ENCODE data around the gene AFG1L. TPM values are rescaled to one million over a fixed set of nuclear protein-coding genes. Genes with fewer than 3 reads are reported as not detected.
"Not testable (repeated sequence)": the region's sequence is repeated elsewhere in the genome, so short reads cannot be mapped to it uniquely, and the experiment has no call there.

Gene AFG1L
- total RNA-seq, 4 donors from 2014 or later: 2.1 to 6.2 (median 2.8) TPM

DNA sequence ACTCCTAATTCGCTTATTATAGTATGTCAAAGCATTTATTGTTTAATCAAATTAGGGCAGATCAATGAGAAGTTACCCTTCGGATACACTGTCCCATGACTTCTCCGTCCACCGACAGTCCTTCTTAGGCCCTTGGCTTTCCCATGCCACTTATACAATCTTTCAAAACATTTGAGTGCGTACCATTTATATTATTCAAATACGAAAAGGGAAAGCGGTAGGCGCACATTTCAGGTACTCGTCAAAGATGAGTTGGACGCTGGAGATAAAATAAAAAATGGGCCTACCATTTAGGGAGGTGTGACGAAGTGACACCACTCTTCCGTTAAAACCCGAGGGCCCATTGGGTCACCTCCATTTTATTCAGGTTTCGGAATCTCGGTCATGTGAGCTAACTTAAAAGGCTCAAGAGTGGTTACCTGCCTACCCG lies 542 bp upstream of the AFG1L start:
- intact Hi-C loops (cut with DNase I; ENCODE audit: low total_unique reads): no loop called here
- no peak for TF ChIP-seq POLR2A (IDR thresholded peaks at IDR 0.05)
- TF ChIP-seq, protein P1, sequence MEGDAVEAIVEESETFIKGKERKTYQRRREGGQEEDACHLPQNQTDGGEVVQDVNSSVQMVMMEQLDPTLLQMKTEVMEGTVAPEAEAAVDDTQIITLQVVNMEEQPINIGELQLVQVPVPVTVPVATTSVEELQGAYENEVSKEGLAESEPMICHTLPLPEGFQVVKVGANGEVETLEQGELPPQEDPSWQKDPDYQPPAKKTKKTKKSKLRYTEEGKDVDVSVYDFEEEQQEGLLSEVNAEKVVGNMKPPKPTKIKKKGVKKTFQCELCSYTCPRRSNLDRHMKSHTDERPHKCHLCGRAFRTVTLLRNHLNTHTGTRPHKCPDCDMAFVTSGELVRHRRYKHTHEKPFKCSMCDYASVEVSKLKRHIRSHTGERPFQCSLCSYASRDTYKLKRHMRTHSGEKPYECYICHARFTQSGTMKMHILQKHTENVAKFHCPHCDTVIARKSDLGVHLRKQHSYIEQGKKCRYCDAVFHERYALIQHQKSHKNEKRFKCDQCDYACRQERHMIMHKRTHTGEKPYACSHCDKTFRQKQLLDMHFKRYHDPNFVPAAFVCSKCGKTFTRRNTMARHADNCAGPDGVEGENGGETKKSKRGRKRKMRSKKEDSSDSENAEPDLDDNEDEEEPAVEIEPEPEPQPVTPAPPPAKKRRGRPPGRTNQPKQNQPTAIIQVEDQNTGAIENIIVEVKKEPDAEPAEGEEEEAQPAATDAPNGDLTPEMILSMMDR (IDR thresholded peaks at IDR 0.05): no peak
- no peak for DNase-seq (ENCODE audit: low spot score in 2 of 2)
- WGBS, 2 donors: 32 to 34% methylated on average over 16 of the region's 16 CpGs
- peak overlapping the region; percentile 90 for H3K4me3 ChIP-seq (ENCODE audit: low read depth, poor library complexity, severe bottlenecking)

DNA sequence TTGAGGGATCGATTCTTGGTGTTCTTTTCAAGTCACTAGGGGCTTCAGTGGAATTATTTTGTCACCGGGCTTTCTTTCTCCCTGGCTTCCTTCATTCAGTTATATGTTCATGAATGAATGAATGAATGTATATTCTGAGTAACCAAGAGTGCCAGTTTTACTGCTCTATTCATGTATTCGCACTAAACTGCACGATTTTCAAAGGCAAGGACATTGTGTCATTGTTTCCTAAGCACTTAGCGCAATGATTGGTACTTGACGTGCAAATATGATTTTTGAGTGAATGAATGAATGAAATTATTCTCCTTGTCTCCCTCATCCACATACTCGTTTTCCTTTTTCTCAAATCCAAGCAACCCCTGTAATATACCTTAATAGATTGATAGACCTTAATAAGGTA lies 822 bp downstream of the AFG1L start:
- TF ChIP-seq, protein P1 (IDR thresholded peaks at IDR 0.05): no peak
- TF ChIP-seq POLR2A (IDR thresholded peaks at IDR 0.05): no peak
- WGBS, 2 donors: 63 to 65% methylated on average over 7 of the region's 7 CpGs
- H3K4me3 ChIP-seq (ENCODE audit: low read depth, poor library complexity, severe bottlenecking): no peak overlapping the region
- intact Hi-C loops (cut with DNase I; ENCODE audit: low total_unique reads): no loop called here
- DNase-seq (ENCODE audit: low spot score in 2 of 2): no peak

DNA sequence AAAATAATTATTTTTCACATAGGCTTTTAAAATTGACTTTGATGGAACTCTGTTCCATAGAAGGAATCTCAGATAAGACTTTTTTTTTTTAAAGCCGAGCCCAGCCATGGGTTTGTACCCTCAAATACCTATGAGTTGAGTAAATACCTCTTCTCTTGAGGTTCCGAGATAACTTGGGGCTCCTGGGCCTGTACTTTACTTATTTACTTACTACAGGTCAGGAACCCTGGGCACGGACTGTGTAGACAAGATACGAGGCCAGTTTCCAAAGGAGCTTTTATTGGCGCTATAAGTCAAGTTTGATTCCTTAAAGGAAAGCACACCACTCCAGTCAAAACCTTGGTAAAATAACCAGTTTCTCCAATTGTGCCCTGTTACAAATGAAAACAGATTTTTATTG lies 7.5 kb downstream of the AFG1L start:
- intact Hi-C loops (cut with DNase I; ENCODE audit: low total_unique reads): no loop called here
- DNase-seq (ENCODE audit: low spot score in 2 of 2): no peak
- no peak overlapping the region for H3K4me3 ChIP-seq (ENCODE audit: low read depth, poor library complexity, severe bottlenecking)
- WGBS, 2 donors: 96 to 98% methylated on average over 5 of the region's 5 CpGs
- TF ChIP-seq POLR2A (IDR thresholded peaks at IDR 0.05): no peak
- TF ChIP-seq, protein P1 (IDR thresholded peaks at IDR 0.05): no peak

DNA sequence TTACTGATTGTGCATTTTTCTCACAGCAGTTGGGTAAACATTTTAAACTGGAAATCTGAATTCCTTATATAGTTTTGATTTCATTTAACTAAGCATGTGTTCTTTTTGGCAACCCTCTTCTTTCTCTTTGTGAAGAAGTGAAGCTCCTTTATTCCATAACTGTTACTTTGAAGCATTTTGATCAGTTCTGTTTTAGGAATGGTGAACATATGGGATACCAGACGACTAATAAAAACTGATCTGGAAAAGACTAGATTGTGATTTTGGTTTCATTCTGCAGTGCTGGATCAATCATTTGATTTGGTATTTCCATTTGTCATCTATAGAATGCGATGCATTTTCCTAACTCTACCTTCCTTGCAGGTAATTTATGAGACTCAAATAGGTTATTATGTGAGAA lies 9.8 kb downstream of the AFG1L start:
- TF ChIP-seq POLR2A (IDR thresholded peaks at IDR 0.05): no peak
- TF ChIP-seq, protein P1 (IDR thresholded peaks at IDR 0.05): no peak
- intact Hi-C loops (cut with DNase I; ENCODE audit: low total_unique reads): no loop called here
- DNase-seq (ENCODE audit: low spot score in 2 of 2): no peak
- 84 to 87% methylated on average over 2 of the region's 2 CpGs for WGBS, 2 donors
- H3K4me3 ChIP-seq (ENCODE audit: low read depth, poor library complexity, severe bottlenecking): no peak overlapping the region

DNA sequence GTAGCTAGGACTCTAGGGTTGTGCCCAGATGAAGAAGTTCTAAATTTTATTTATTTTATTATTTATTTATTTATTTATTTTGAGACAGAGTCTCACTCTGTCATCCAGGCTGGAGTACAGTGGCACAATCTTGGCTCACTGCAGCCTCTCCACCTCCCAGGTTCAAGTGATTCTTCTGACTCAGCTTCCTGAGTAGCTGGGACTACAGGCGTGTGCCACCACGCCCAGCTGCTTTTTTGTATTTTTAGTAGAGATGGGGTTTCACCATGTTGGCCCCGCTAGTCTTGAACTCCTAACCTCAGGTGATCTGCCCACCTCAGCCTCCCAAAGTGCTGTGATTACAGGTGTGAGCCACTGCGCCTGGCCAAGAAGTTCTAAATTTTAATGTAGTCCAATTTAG lies 13.8 kb downstream of the AFG1L start:
- 69 to 76% methylated on average over 4 of the region's 4 CpGs for WGBS, 2 donors
- DNase-seq (ENCODE audit: low spot score in 2 of 2); intact Hi-C loops (cut with DNase I; ENCODE audit: low total_unique reads); H3K4me3 ChIP-seq (ENCODE audit: low read depth, poor library complexity, severe bottlenecking): not testable (repeated sequence)

DNA sequence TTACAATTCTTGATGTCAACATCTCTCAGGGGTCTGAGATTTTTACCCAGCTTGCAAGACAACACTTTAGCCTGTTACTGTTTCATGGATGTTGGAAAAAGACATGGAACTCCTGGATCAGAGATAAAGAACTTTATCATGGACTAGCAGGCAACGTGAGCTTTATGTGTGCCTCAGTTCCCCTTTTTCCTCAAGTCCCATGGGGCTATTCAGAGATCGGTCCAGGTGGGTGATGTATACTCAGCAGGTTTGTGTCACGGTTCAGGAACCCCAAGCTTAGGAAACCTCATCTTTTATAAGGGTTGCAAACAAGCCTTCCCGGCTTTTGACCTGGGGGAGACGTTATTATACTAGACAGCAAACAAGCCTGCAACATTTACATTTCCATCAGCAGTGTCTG lies 15.0 kb downstream of the AFG1L start:
- TF ChIP-seq, protein P1 (IDR thresholded peaks at IDR 0.05): no peak
- no peak for TF ChIP-seq POLR2A (IDR thresholded peaks at IDR 0.05)
- H3K4me3 ChIP-seq (ENCODE audit: low read depth, poor library complexity, severe bottlenecking): no peak overlapping the region
- DNase-seq (ENCODE audit: low spot score in 2 of 2): no peak
- WGBS, 2 donors: 92 to 97% methylated on average over 5 of the region's 5 CpGs
- intact Hi-C loops (cut with DNase I; ENCODE audit: low total_unique reads): no loop called here
